ENCODE measurements around the gene GAB1. TPM values are rescaled to one million over a fixed set of nuclear protein-coding genes. Genes with fewer than 3 reads are reported as not detected.

Gene GAB1
- total RNA-seq, 2 donors from 2014 or later, result 0.32 to 0.48 TPM

GRCh38 chr4:143473334-143474126, 136.9 kb downstream of the GAB1 start:
- peaks cover 16% of the 10 kb centered on the region for H3K27me3 Mint-ChIP-seq

GRCh38 chr4:143477487-143477886, 140.8 kb downstream of the GAB1 start:
- no peak overlapping the region for H3K27ac Mint-ChIP-seq
- no peaks in the 10 kb centered on the region for H3K36me3 Mint-ChIP-seq (ENCODE audit: low read depth)
- H3K9me3 Mint-ChIP-seq, result no peaks in the 10 kb centered on the region
- ATAC-seq (replicated peaks), result no peak
- peaks cover 13% of the 10 kb centered on the region for H3K27me3 Mint-ChIP-seq
- no peaks in the 10 kb centered on the region for H3K4me1 Mint-ChIP-seq
- no peak overlapping the region for H3K4me3 Mint-ChIP-seq

More at GRCh38 chr4:143473334-143474126, 136.9 kb downstream of the GAB1 start:
- Mint-ChIP-seq H3K27ac (no peak overlapping the region), H3K4me3 (no peak overlapping the region), H3K36me3 (ENCODE audit: low read depth) (no peaks in the 10 kb centered on the region), H3K9me3 (no peaks in the 10 kb centered on the region), H3K4me1 (no peaks in the 10 kb centered on the region)
- ATAC-seq (replicated peaks), result no peak

- no peak overlapping the region for H3K27ac Mint-ChIP-seq
- H3K4me3 Mint-ChIP-seq, result no peak overlapping the region
Measured at GRCh38 chr4:143481361-143481760, 144.7 kb downstream of the GAB1 start.

GRCh38 chr4:143482840-143483239, 146.2 kb downstream of the GAB1 start:
- Mint-ChIP-seq H3K36me3 (ENCODE audit: low read depth) (no peaks in the 10 kb centered on the region), H3K4me1 (no peaks in the 10 kb centered on the region), H3K27ac (no peak overlapping the region), H3K9me3 (no peaks in the 10 kb centered on the region), H3K27me3 (peaks cover 13% of the 10 kb centered on the region), H3K4me3 (no peak overlapping the region)
- ATAC-seq (replicated peaks), result no peak

More at GRCh38 chr4:143481361-143481760, 144.7 kb downstream of the GAB1 start:
- Mint-ChIP-seq H3K9me3 (no peaks in the 10 kb centered on the region), H3K27me3 (peaks cover 13% of the 10 kb centered on the region), H3K36me3 (ENCODE audit: low read depth) (no peaks in the 10 kb centered on the region), H3K4me1 (no peaks in the 10 kb centered on the region)
- no peak for ATAC-seq (replicated peaks)

GRCh38 chr4:143486314-143486713, 149.6 kb downstream of the GAB1 start:
- Mint-ChIP-seq H3K9me3 (peaks cover 4% of the 10 kb centered on the region), H3K27me3 (peaks cover 11% of the 10 kb centered on the region), H3K36me3 (ENCODE audit: low read depth) (no peaks in the 10 kb centered on the region), H3K27ac (no peak overlapping the region), H3K4me3 (no peak overlapping the region), H3K4me1 (no peaks in the 10 kb centered on the region)
- ATAC-seq (replicated peaks), result no peak

GRCh38 chr4:143488687-143489086, 152.0 kb downstream of the GAB1 start:
- Mint-ChIP-seq H3K9me3 (peaks cover 4% of the 10 kb centered on the region), H3K4me3 (no peak overlapping the region), H3K4me1 (no peaks in the 10 kb centered on the region), H3K27me3 (peaks cover 11% of the 10 kb centered on the region), H3K27ac (no peak overlapping the region), H3K36me3 (ENCODE audit: low read depth) (no peaks in the 10 kb centered on the region)
- no peak for ATAC-seq (replicated peaks)

GRCh38 chr4:143489106-143489505, 152.4 kb downstream of the GAB1 start:
- Mint-ChIP-seq H3K36me3 (ENCODE audit: low read depth) (no peaks in the 10 kb centered on the region), H3K4me1 (no peaks in the 10 kb centered on the region), H3K27ac (no peak overlapping the region), H3K9me3 (peaks cover 4% of the 10 kb centered on the region), H3K27me3 (peaks cover 11% of the 10 kb centered on the region), H3K4me3 (no peak overlapping the region)
- ATAC-seq (replicated peaks), result no peak

- no peak overlapping the region for H3K27ac Mint-ChIP-seq
- ATAC-seq (replicated peaks), result no peak
- no peaks in the 10 kb centered on the region for H3K4me1 Mint-ChIP-seq
- no peaks in the 10 kb centered on the region for H3K9me3 Mint-ChIP-seq
- H3K36me3 Mint-ChIP-seq (ENCODE audit: low read depth), result no peaks in the 10 kb centered on the region
- H3K4me3 Mint-ChIP-seq, result no peak overlapping the region
- no peaks in the 10 kb centered on the region for H3K27me3 Mint-ChIP-seq
Measured at GRCh38 chr4:143498021-143498420, 161.3 kb downstream of the GAB1 start.

- Mint-ChIP-seq H3K4me3 (no peak overlapping the region), H3K36me3 (ENCODE audit: low read depth) (no peaks in the 10 kb centered on the region), H3K27ac (no peak overlapping the region), H3K9me3 (no peaks in the 10 kb centered on the region), H3K27me3 (no peaks in the 10 kb centered on the region), H3K4me1 (no peaks in the 10 kb centered on the region)
- no peak for ATAC-seq (replicated peaks)
Measured at GRCh38 chr4:143502231-143502630, 165.6 kb downstream of the GAB1 start.

- H3K9me3 Mint-ChIP-seq, result no peaks in the 10 kb centered on the region
- H3K27me3 Mint-ChIP-seq, result no peaks in the 10 kb centered on the region
- H3K4me3 Mint-ChIP-seq, result no peak overlapping the region
- no peaks in the 10 kb centered on the region for H3K4me1 Mint-ChIP-seq
- H3K27ac Mint-ChIP-seq, result no peak overlapping the region
- H3K36me3 Mint-ChIP-seq (ENCODE audit: low read depth), result no peaks in the 10 kb centered on the region
- ATAC-seq (replicated peaks), result no peak
Measured at GRCh38 chr4:143506031-143506430, 169.4 kb downstream of the GAB1 start.

- H3K4me3 Mint-ChIP-seq, result peak overlapping the region; percentile 97
- peaks cover 16% of the 10 kb centered on the region for H3K4me1 Mint-ChIP-seq
- H3K27me3 Mint-ChIP-seq, result no peaks in the 10 kb centered on the region
- H3K36me3 Mint-ChIP-seq (ENCODE audit: low read depth), result peaks cover 37% of the 10 kb centered on the region
- no peak for ATAC-seq (replicated peaks)
- no peak overlapping the region for H3K27ac Mint-ChIP-seq
- no peaks in the 10 kb centered on the region for H3K9me3 Mint-ChIP-seq
Measured at GRCh38 chr4:143511906-143512305, 175.2 kb downstream of the GAB1 start.

- no peaks in the 10 kb centered on the region for H3K27me3 Mint-ChIP-seq
- peak overlapping the region; percentile 97 for H3K4me3 Mint-ChIP-seq
- peaks cover 19% of the 10 kb centered on the region for H3K4me1 Mint-ChIP-seq
- H3K36me3 Mint-ChIP-seq (ENCODE audit: low read depth), result peaks cover 47% of the 10 kb centered on the region
- H3K9me3 Mint-ChIP-seq, result no peaks in the 10 kb centered on the region
- peak overlapping the region; percentile 99 for H3K27ac Mint-ChIP-seq
- peak; percentile 48 for ATAC-seq (replicated peaks)
Measured at GRCh38 chr4:143512978-143513313, 176.3 kb downstream of the GAB1 start.

GRCh38 chr4:143513314-143514168, 176.9 kb downstream of the GAB1 start, which contains the start of gene SMARCA5:
SMARCA5 (plus strand) TSS chr4:143513702; CDS start chr4:143513925, 223 bp downstream.
- Mint-ChIP-seq H3K4me3 (peak within 1 kb of the TSS; percentile 97), H3K4me1 (peaks cover 19% of the 10 kb centered on the region), H3K27me3 (no peaks in the 10 kb centered on the region), H3K9me3 (no peaks in the 10 kb centered on the region), H3K27ac (peak within 1 kb of the TSS; percentile 99), H3K36me3 (ENCODE audit: low read depth) (peaks cover 53% of the 10 kb centered on the region)
- peak; percentile 83 for ATAC-seq (replicated peaks)

- H3K27me3 Mint-ChIP-seq, result no peaks in the 10 kb centered on the region
- no peaks in the 10 kb centered on the region for H3K9me3 Mint-ChIP-seq
- no peak for ATAC-seq (replicated peaks)
- H3K4me1 Mint-ChIP-seq, result peaks cover 25% of the 10 kb centered on the region
- H3K27ac Mint-ChIP-seq, result peak overlapping the region; percentile 99
- H3K4me3 Mint-ChIP-seq, result peak overlapping the region; percentile 97
- H3K36me3 Mint-ChIP-seq (ENCODE audit: low read depth), result peaks cover 59% of the 10 kb centered on the region
Measured at GRCh38 chr4:143514169-143514495, 177.5 kb downstream of the GAB1 start.

GRCh38 chr4:143514497-143514896, 177.8 kb downstream of the GAB1 start:
- ATAC-seq (replicated peaks), result no peak
- H3K27ac Mint-ChIP-seq, result peak overlapping the region; percentile 99
- peaks cover 63% of the 10 kb centered on the region for H3K36me3 Mint-ChIP-seq (ENCODE audit: low read depth)
- H3K9me3 Mint-ChIP-seq, result no peaks in the 10 kb centered on the region
- no peaks in the 10 kb centered on the region for H3K27me3 Mint-ChIP-seq
- H3K4me1 Mint-ChIP-seq, result peaks cover 29% of the 10 kb centered on the region
- peak overlapping the region; percentile 97 for H3K4me3 Mint-ChIP-seq

Measured in activated T-helper 17 cell treated with anti-CD3 and anti-CD28 coated beads, Interleukin-2, amount 50 U/mL, for 72 hours (primary cell).